GM12892 (cell line): Measurements from ENCODE around the gene TEX52.
A peak's percentile ranks its signal among the peaks of the same experiment; 100 is the strongest.

ENCODE experiments used
- DNase-seq: peaks from one replicate; pipeline ENCODE4 v3.0.0; 2011; ENCODE audit not compliant: insufficient read length
- FAIRE-seq: peaks from 2 replicates; lab custom pipeline; 2011; peaks lifted over from hg19 to GRCh38; lab: Jason Lieb, UNC
- POLR2A ChIP-seq: IDR thresholded peaks from 2 replicates; pipeline ENCODE4 v1.6.1; 2011; ENCODE audit warnings: low read depth, low read length, control low read depth
- POLR2AphosphoS5 ChIP-seq: IDR thresholded peaks from 2 replicates; pipeline ENCODE4 v1.6.1; 2011; ENCODE audit warnings: low read depth, low read length, control low read depth
- TAF1 ChIP-seq: IDR thresholded peaks from 2 replicates; pipeline ENCODE4 v1.6.1; 2011; ENCODE audit warnings: low read depth, mild to moderate bottlenecking, control low read depth, low read length, borderline replicate concordance

The TEX52 gene

DNA sequence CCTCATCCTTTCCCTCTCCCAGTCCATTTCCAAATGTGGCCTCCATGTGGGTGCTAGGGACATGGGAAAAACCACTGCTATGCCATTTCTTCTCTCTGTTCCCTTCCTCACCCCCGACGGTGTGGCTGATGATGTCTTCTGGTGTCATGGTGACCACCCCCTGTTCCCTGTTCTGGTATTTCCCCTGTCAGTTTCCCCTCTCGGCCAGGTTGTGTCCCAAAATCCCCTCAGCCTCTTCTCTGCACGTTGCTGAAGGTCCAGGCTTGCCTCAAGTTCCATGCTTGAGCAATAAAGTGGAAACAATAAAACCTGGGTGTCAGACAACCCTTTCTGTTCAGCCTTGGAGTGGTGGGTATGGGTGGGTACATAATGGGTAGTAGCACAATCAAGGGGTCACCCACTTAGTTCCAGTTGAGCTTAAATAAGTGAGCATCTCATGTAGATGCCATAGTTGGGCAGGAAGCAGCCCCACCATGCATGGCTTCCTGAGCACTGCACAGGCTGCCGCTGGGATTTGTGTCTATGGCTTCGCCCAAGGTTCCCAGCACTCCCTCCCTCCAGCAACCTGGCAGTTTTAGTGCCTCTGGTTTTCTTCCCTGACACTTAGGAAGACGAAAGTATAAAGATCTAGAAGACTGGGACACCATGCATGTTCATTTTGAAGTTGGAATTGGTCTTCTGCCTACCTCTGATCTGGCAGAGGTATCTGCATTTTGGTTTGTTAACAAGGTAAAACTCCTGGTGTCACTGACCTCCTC lies 53.0 kb downstream of the TEX52 start:
- DNase-seq (no peak), FAIRE-seq (peak; percentile 77)
- no peak for TF ChIP-seq POLR2A

DNA sequence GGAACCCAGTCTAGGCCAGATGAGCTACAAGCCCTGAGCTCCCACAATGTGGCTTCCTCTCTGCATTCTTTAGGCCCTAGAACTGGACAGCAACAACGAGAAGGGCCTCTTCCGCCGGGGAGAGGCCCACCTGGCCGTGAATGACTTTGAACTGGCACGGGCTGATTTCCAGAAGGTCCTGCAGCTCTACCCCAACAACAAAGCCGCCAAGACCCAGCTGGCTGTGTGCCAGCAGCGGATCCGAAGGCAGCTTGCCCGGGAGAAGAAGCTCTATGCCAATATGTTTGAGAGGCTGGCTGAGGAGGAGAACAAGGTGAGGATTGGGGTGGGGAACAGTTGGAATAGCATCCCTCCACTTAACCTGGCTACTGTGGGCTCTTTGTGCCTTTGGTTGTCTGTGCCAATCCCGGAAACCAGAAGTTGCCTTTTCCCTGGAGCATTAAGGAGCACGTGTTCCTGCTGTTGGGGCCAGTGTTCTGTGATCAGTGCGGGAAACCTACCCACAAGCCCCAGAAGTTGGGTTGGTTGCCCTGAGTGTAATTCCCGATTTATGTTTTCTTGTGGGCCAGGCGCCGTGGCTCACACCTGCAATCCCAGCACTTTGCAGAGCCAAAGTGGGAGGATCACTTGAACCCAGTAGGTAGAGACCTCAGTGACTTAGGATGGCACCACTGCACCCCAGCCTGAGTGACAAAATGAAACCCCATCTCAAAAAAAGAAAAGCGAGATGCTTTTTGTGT lies 55.6 kb downstream of the TEX52 start:
- DNase-seq (no peak), FAIRE-seq (no peak)
- TF ChIP-seq POLR2A (no peak), POLR2AphosphoS5 (no peak), TAF1 (no peak)

DNA sequence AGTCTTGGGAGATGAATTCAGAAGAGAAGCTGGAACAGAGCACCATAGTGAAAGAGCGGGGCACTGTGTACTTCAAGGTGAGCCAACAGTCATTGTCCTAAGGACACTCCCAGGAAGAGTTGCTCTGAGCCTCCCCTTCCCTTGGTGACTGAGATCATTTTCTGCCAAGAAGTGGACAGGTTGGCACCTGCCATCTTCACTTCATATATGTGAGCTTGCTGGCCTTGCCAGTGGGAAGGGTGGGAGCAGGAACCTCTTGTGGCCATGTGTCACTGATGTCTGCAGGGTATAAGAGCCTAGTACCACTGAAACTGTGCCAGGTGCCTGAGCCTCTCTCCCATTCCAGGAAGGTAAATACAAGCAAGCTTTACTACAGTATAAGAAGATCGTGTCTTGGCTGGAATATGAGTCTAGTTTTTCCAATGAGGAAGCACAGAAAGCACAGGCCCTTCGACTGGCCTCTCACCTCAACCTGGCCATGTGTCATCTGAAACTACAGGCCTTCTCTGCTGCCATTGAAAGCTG lies 56.7 kb downstream of the TEX52 start:
- no peak for TF ChIP-seq POLR2AphosphoS5
- TF ChIP-seq TAF1 = no peak
- no peak for TF ChIP-seq POLR2A
- no peak for FAIRE-seq
- DNase-seq = no peak
